Adrenal gland (tissue), 5 donors: ENCODE results near the gene SMIM23.

ENCODE experiments used
- CTCF ChIP-seq, 6 experiments: fragments of 450-650 bp in 4 of 6; fragments of 200-600 bp in 2 of 6; sonication (generic) in 1 of 6; IDR thresholded peaks; 1 replicate in 5 of 6; 2 replicates in 1 of 6; pipeline versions ENCODE4 v1.5.1 to v1.8.0; 2016 to 2021; ENCODE audit warnings: antibody characterized with exemption in 6 of 6, mild to moderate bottlenecking in 2 of 6, moderate library complexity in 1 of 6
- POLR2A ChIP-seq, 2 donors: fragments of 450-650 bp; IDR thresholded peaks; one replicate each; pipeline ENCODE4 v1.6.1; 2017; ENCODE audit warnings: antibody characterized with exemption in 2 of 2, mild to moderate bottlenecking in 2 of 2, moderate library complexity in 1 of 2
- donor health status: DM: no; HTN: no; CAD: no.

GRCh38 chr5:171762021-171762608 lies 23.5 kb upstream of the SMIM23 start:
- TF ChIP-seq CTCF (IDR thresholded peaks at IDR 0.05) (no peak), POLR2A (IDR thresholded peaks at IDR 0.05) (no peak)
